Heart right ventricle (tissue), 16 donors: Measurements from ENCODE around the gene GXYLT2. TPM values are rescaled to one million over a fixed set of nuclear protein-coding genes. Genes with fewer than 3 reads are reported as not detected.

Source experiments
- ATAC-seq, 8 donors: fragments of 200-7000 bp; cut with Tn5 transposase; one replicate each; pipeline ENCODE4 v1.9.1; 2020; ENCODE audit warnings: mild to moderate bottlenecking in 8 of 8, moderate library complexity in 8 of 8, moderate number of reproducible peaks in 1 of 8
- DNase-seq, 2 donors: peaks; one replicate each; pipeline ENCODE4 v3.0.0-alpha.2; 2020
- H3K27ac ChIP-seq, 10 donors: fragments of 200-600 bp; sonication (generic) in 2 of 10; one replicate each; pipeline versions ENCODE4 v1.5.0 to v1.8.0; 2020 to 2022; ENCODE audit warnings: mild to moderate bottlenecking in 3 of 10
- H3K27me3 ChIP-seq, 7 donors: fragments of 200-600 bp; one replicate each; pipeline ENCODE4 v1.8.0; 2021 to 2022; ENCODE audit warnings: mild to moderate bottlenecking in 2 of 7
- H3K36me3 ChIP-seq, 9 donors: fragments of 200-600 bp; sonication (generic) in 1 of 9; one replicate each; pipeline versions ENCODE4 v1.5.0 to v1.8.0; 2020 to 2022; ENCODE audit warnings: mild to moderate bottlenecking in 2 of 9
- H3K4me1 ChIP-seq, 9 donors: fragments of 200-600 bp; sonication (generic) in 1 of 9; one replicate each; pipeline versions ENCODE4 v1.5.0 to v1.8.0; 2020 to 2022; ENCODE audit warnings: mild to moderate bottlenecking in 4 of 9
- H3K4me3 ChIP-seq, 10 donors: fragments of 200-600 bp; sonication (generic) in 2 of 10; one replicate each; pipeline versions ENCODE4 v1.5.0 to v1.8.0; 2020 to 2022; ENCODE audit warnings: mild to moderate bottlenecking in 7 of 10, moderate library complexity in 2 of 10
- H3K9me3 ChIP-seq, 11 donors: fragments of 200-600 bp in 10 of 11; sonication (generic) in 2 of 11; one replicate each; pipeline versions ENCODE4 v1.5.0 to v1.8.0; 2013 to 2022; ENCODE audit warnings: mild to moderate bottlenecking in 2 of 11, control low read depth in 1 of 11, moderate library complexity in 1 of 11
- CTCF ChIP-seq, 9 donors: fragments of 200-600 bp; sonication (generic) in 2 of 9; IDR thresholded peaks; one replicate each; pipeline versions ENCODE4 v1.5.0 to v1.8.0; 2021 to 2022; ENCODE audit warnings: antibody characterized with exemption in 9 of 9, mild to moderate bottlenecking in 5 of 9, moderate library complexity in 1 of 9
- WGBS, 2 donors: extraction: QIAGEN DNeasy Blood & Tissue Kit; methylation state at CpG; one replicate each; pipeline ENCODE4 v1.1.7; 2013; ENCODE audit warnings: inconsistent platforms in 1 of 2; 5-methylcytosine and 5-hydroxymethylcytosine counted together
- intact Hi-C, 10 donors: fragments of 100-400 bp; cut with DNase I; formaldehyde crosslinking; loops; one replicate each; pipeline versions ENCODE4 v1.11.1 to v1.14.2; 2022
- polyA plus RNA-seq, 2 donors: library from polyadenylated mRNA; stranded (reverse); fragments of 200-250 nt; gene quantifications; one replicate each; pipeline ENCODE4 v1.2.3, GENCODE V29; 2013
- total RNA-seq, 10 donors: library from RNA; stranded (reverse); fragmentation: NEBNext Ultra II Directional in 3 of 10; extraction: Animal tissue kit (Norgen Biotek cat#: 25700) in 3 of 10; gene quantifications; one replicate each; pipeline versions ENCODE4 v1.2.1 to v1.2.4, GENCODE V29; 2021 to 2023
- donor health status: Arrhythmogenic right ventricular cardiomyopathy.
- donor health status: ischemic (EF 13 %, LVEDD 7.1; RV severe dilation, severe dysfunction).
- donor health status: healthy with polysubstance abuse.
- donor health status: DM: no; HTN: yes; CAD: no.
- donor health status: DM: no; HTN: no; CAD: no.
- donor health status: ischemic (EF 25% LVEDD 6.9; RV normal size, moderate dysfunction).
- donor health status: ischemic (EF 25% LVEDD 5.7; RV mildly dilated, moderate dysfunction).
- donor health status: healthy.
- donor health status: DM: yes; HTN: yes; CAD: no.
- donor health status: Ischemic cardiomyopathy.
- donor health status: ischemic (EF 35%, LVEDD 5.7; RV mildly dilated, moderate dysfunction).
- donor health status: nonischemic (EF 11% LVEDD 7.7; RV severe dilation, severe dysfunction).
- donor health status: DM: yes; HTN: yes; CAD: no.
- donor health status: PGD.
- donor health status: ischemic (EF 29% LVEDD 5.4; RV normal size, mild dysfunction).
- donor health status: nonischemic (EF 23%, LVEDD 6.1; RV moderate dilation, normal function).

The GXYLT2 gene
- total and polyA plus RNA-seq, 12 donors: 1.5 to 26.7 (median 13.9) TPM

- no peak overlapping the region for H3K27ac ChIP-seq
- H3K36me3 ChIP-seq: no peaks in the 10 kb centered on the region
- DNase-seq (no peak), ATAC-seq (no peak)
- H3K27me3 ChIP-seq: peaks cover 0 to 12% (median 0%) of the 10 kb centered on the region in 7 donors
- no peak overlapping the region for H3K4me3 ChIP-seq
- 90 to 92% methylated on average over 5 of the region's 5 CpGs for WGBS, 2 donors
- intact Hi-C loops: no loop called here
- no peak for TF ChIP-seq CTCF (IDR thresholded peaks at IDR 0.05)
- peaks cover 0 to 37% (median 24%) of the 10 kb centered on the region in 9 donors for H3K4me1 ChIP-seq
- H3K9me3 ChIP-seq: no peaks in the 10 kb centered on the region
Measured at GRCh38 chr3:72894976-72895552, 7.2 kb downstream of the GXYLT2 start.

DNA sequence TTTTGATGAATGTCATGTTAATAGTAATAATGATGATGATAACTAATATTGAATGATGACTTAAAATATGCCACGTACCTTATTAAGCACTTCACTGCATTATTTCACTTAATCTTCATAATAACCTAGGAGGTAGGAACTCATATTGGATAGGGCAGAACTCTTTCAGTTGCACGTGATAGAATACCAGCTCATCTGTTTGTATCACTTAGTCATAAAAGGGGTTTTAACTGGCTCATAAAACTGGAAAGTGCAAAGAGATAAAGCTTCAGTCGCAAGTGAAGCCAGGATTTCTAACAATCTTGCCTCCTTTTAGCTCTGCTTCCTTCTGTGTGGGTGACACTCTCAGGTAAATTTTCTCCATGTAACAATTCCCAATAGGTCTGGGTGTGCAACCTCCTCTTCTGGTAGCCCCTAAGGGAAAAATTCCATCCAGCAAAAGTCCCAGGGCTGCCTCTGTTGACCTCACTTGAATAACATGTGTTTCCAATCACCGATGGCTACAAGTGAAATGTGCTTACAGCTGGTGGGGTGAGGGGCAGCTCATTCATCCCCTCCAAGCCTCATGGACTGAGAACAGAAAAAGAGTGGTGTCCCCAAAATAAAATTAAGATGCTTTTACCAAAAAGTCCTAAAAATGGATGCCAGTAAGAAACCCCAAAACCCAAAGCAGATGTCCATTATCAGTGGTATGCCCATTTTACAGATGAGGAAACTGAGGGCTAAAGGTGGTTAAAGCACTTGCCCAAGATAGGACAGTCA is 9.3 kb downstream of the GXYLT2 start:
- H3K9me3 ChIP-seq: no peaks in the 10 kb centered on the region
- intact Hi-C loops: no loop called here
- no peaks in the 10 kb centered on the region for H3K36me3 ChIP-seq
- WGBS, 2 donors: 67 to 69% methylated on average over 4 of the region's 4 CpGs
- H3K4me3 ChIP-seq: no peak overlapping the region
- no peak for ATAC-seq
- no peak for TF ChIP-seq CTCF (IDR thresholded peaks at IDR 0.05)
- peaks cover 0 to 24% (median 10%) of the 10 kb centered on the region in 9 donors for H3K4me1 ChIP-seq
- no peak for DNase-seq
- no peaks in the 10 kb centered on the region for H3K27me3 ChIP-seq
- H3K27ac ChIP-seq: no peak overlapping the region

DNA sequence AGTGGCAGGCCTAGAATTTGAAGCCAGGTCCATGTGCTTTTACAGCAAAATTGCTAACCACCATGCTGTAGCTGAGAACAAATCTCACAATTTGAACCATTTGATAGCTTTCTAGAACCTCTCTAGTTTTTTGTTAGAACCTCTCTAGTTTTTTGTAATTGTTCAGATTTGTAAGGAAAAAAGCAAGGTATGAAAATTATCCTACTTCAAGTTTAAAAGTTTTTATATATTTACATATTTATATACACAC is 9.8 kb downstream of the GXYLT2 start:
- DNase-seq (no peak), ATAC-seq (no peak)
- no peak overlapping the region for H3K4me3 ChIP-seq
- TF ChIP-seq CTCF (IDR thresholded peaks at IDR 0.05): no peak
- intact Hi-C loops: no loop called here
- no peak overlapping the region for H3K27ac ChIP-seq
- H3K27me3 ChIP-seq: no peaks in the 10 kb centered on the region
- H3K9me3 ChIP-seq: no peaks in the 10 kb centered on the region
- no peaks in the 10 kb centered on the region for H3K36me3 ChIP-seq
- peaks cover 0 to 19% (median 6%) of the 10 kb centered on the region in 9 donors for H3K4me1 ChIP-seq

- no peak for DNase-seq
- intact Hi-C loops: no loop called here
- H3K4me1 ChIP-seq: peaks cover 0 to 21% (median 7%) of the 10 kb centered on the region in 9 donors
- no peaks in the 10 kb centered on the region for H3K9me3 ChIP-seq
- whole genome bisulfite sequencing, 2 donors: 55 to 65% methylated on average over 6 of the region's 6 CpGs
- H3K27ac ChIP-seq: no peak overlapping the region
- H3K36me3 ChIP-seq: no peaks in the 10 kb centered on the region
- no peak for TF ChIP-seq CTCF (IDR thresholded peaks at IDR 0.05)
- H3K27me3 ChIP-seq: no peaks in the 10 kb centered on the region
- no peak for ATAC-seq
- H3K4me3 ChIP-seq: no peak overlapping the region
Measured at GRCh38 chr3:72899349-72899765, 11.5 kb downstream of the GXYLT2 start.
